A673 (cell line): ENCODE results near the gene SNAI3. TPM values are rescaled to one million over a fixed set of nuclear protein-coding genes. Genes with fewer than 3 reads are reported as not detected.

Source experiments
- BruUV-seq: library from RNA; stranded (reverse); fragments of 400-500 nt; replicated peaks from 2 replicates; lab custom pipeline; 2021; lab: Mats Ljungman, UMichigan
- CTCF ChIA-PET: fragments of 300-600 bp; sonication (Branson Sonifier 250); formaldehyde crosslinking; loops from one replicate; lab custom pipeline; 2022; ENCODE audit warnings: antibody characterized with exemption; lab: Charles Lee
- POLR2A ChIA-PET: fragments of 300-600 bp; sonication (Branson Sonifier 250); formaldehyde crosslinking; loops from one replicate; lab custom pipeline; 2022; ENCODE audit warnings: antibody characterized with exemption; ENCODE audit not compliant: low non-redundant PET; lab: Charles Lee
- DNase-seq: peaks from one replicate; pipeline ENCODE4 v3.0.0-alpha.2; 2015; ENCODE audit warnings: low spot score
- H3K27ac ChIP-seq: fragments of 200-600 bp; sonication (generic); 2 replicates; pipeline ENCODE4 v1.5.1; 2016; ENCODE audit warnings: mixed run types, low read depth, mild to moderate bottlenecking, mixed read lengths, antibody characterized with exemption, low read length; ENCODE audit not compliant: poor library complexity, severe bottlenecking
- H3K27me3 ChIP-seq: fragments of 200-600 bp; sonication (generic); replicated peaks from 2 replicates; pipeline ENCODE4 v1.6.1; 2017; ENCODE audit warnings: mixed run types, low read depth, mild to moderate bottlenecking, mixed read lengths, antibody characterized with exemption, low read length; ENCODE audit not compliant: insufficient read depth, poor library complexity
- H3K36me3 ChIP-seq: fragments of 200-600 bp; sonication (generic); 2 replicates; pipeline ENCODE4 v1.6.1; 2016; ENCODE audit warnings: mixed run types, mild to moderate bottlenecking, mixed read lengths, antibody characterized with exemption, low read length; ENCODE audit not compliant: insufficient read depth, poor library complexity, severe bottlenecking
- H3K4me1 ChIP-seq: fragments of 200-600 bp; sonication (generic); 2 replicates; pipeline ENCODE4 v1.6.1; 2017; ENCODE audit warnings: mixed run types, mild to moderate bottlenecking, mixed read lengths, antibody characterized with exemption, low read length; ENCODE audit not compliant: insufficient read depth, poor library complexity, severe bottlenecking
- H3K4me3 ChIP-seq: fragments of 200-600 bp; sonication (generic); 2 replicates; pipeline ENCODE4 v1.5.1; 2016; ENCODE audit warnings: low read depth, mixed run types, mild to moderate bottlenecking, mixed read lengths, low read length; ENCODE audit not compliant: poor library complexity, severe bottlenecking
- H3K9me3 ChIP-seq: fragments of 200-600 bp; sonication (generic); 2 replicates; pipeline ENCODE4 v1.6.1; 2016; ENCODE audit warnings: mixed run types, low read depth, mild to moderate bottlenecking, mixed read lengths, antibody characterized with exemption, low read length; ENCODE audit not compliant: poor library complexity, severe bottlenecking
- CTCF ChIP-seq: fragments of 300-800, 200-600 bp; sonication (generic); conservative IDR thresholded peaks from 2 replicates; pipeline ENCODE4 v1.5.1; 2017; ENCODE audit warnings: low read depth, mild to moderate bottlenecking, antibody characterized with exemption, low read length, moderate library complexity, mixed read lengths
- EZH2 ChIP-seq: fragments of 200-600 bp; sonication (generic); IDR thresholded peaks from 2 replicates; pipeline ENCODE4 v1.6.1; 2017; ENCODE audit warnings: borderline replicate concordance, low read depth, mild to moderate bottlenecking, mixed read lengths, antibody characterized with exemption, low read length; ENCODE audit not compliant: poor library complexity, severe bottlenecking
- intact Hi-C: fragments of 100-400 bp; cut with micrococcal nuclease; formaldehyde crosslinking; loops from one replicate; pipeline ENCODE4 v1.10.0; 2022; ENCODE audit not compliant: unreplicated experiment
- total RNA-seq: library from RNA; stranded (reverse); gene quantifications from 2 replicates; pipeline ENCODE4 v1.2.3, GENCODE V29; 2021

Gene SNAI3
- total RNA-seq, 1 experiment from 2014 or later: not detected

- Histone ChIP-seq H3K9me3 (no peaks in the 10 kb centered on the region), H3K4me3 (no peak overlapping the region), H3K27me3 (no peaks in the 10 kb centered on the region), H3K4me1 (peaks cover 2% of the 10 kb centered on the region), H3K27ac (no peak overlapping the region), H3K36me3 (peaks cover 36% of the 10 kb centered on the region)
- CTCF ChIA-PET: no interaction called here
- no peak for DNase-seq
- POLR2A ChIA-PET: no interaction called here
- no TSS peak for BruUV-seq
- intact Hi-C loops: no loop called here
- TF ChIP-seq CTCF: no peak
- no peak for TF ChIP-seq EZH2
These were observed 46.6 kb upstream of the SNAI3 start for GRCh38 chr16:88732961-88733294.

- DNase-seq: no peak
These were observed 46.1 kb upstream of the SNAI3 start for GRCh38 chr16:88732172-88732960.

GRCh38 chr16:88731699-88732098 lies 45.4 kb upstream of the SNAI3 start:
- H3K9me3 ChIP-seq: no peaks in the 10 kb centered on the region
- no peak for TF ChIP-seq EZH2
- no peak for TF ChIP-seq CTCF
- no TSS peak for BruUV-seq
- H3K36me3 ChIP-seq: peaks cover 39% of the 10 kb centered on the region
- no peak overlapping the region for H3K27ac ChIP-seq
- ChIA-PET CTCF (no interaction called here), POLR2A (no interaction called here)
- H3K27me3 ChIP-seq: no peaks in the 10 kb centered on the region
- peaks cover 5% of the 10 kb centered on the region for H3K4me1 ChIP-seq
- no peak for DNase-seq
- intact Hi-C loops: no loop called here
- no peak overlapping the region for H3K4me3 ChIP-seq

More at GRCh38 chr16:88732172-88732960, 46.1 kb upstream of the SNAI3 start:
- no peak overlapping the region for H3K27ac ChIP-seq
- intact Hi-C loops: no loop called here
- TF ChIP-seq CTCF (no peak), EZH2 (no peak)
- peaks cover 37% of the 10 kb centered on the region for H3K36me3 ChIP-seq
- no peaks in the 10 kb centered on the region for H3K9me3 ChIP-seq
- no TSS peak for BruUV-seq
- POLR2A ChIA-PET: no interaction called here
- H3K4me1 ChIP-seq: peaks cover 5% of the 10 kb centered on the region
- CTCF ChIA-PET: no interaction called here
- H3K4me3 ChIP-seq: no peak overlapping the region
- no peaks in the 10 kb centered on the region for H3K27me3 ChIP-seq
